Ishikawa (cell line): Measurements from ENCODE around the gene GRIP2.

ENCODE experiments used
- CEBPB ChIP-seq: IDR thresholded peaks from 2 replicates; pipeline ENCODE4 v1.6.1; 2012
- CREB1 ChIP-seq: IDR thresholded peaks from 2 replicates; pipeline ENCODE4 v1.6.1; 2012; ENCODE audit warnings: low read depth
- EGR1 ChIP-seq: IDR thresholded peaks from 2 replicates; pipeline ENCODE4 v1.6.1; 2012
- EP300 ChIP-seq: IDR thresholded peaks from 2 replicates; pipeline ENCODE4 v1.6.1; 2012; ENCODE audit warnings: borderline replicate concordance
- FOXM1 ChIP-seq: IDR thresholded peaks from 2 replicates; pipeline ENCODE4 v1.6.1; 2012; ENCODE audit warnings: low read depth, borderline replicate concordance
- NFIC ChIP-seq: IDR thresholded peaks from 2 replicates; pipeline ENCODE4 v1.6.1; 2012
- RAD21 ChIP-seq: IDR thresholded peaks from 2 replicates; pipeline ENCODE4 v1.6.1; 2012; ENCODE audit warnings: low read depth
- TAF1 ChIP-seq: IDR thresholded peaks from 2 replicates; pipeline ENCODE4 v1.6.1; 2012; ENCODE audit warnings: low read depth, mild to moderate bottlenecking
- TCF12 ChIP-seq: IDR thresholded peaks from 2 replicates; pipeline ENCODE4 v1.6.1; 2012; ENCODE audit warnings: low read depth
- TEAD4 ChIP-seq: IDR thresholded peaks from 2 replicates; pipeline ENCODE4 v1.6.1; 2012
- ZBTB7A ChIP-seq: IDR thresholded peaks from 2 replicates; pipeline ENCODE4 v1.6.1; 2012; ENCODE audit warnings: low read depth
- TF ChIP-seq, protein P1 (sequence below): IDR thresholded peaks from 2 replicates; pipeline ENCODE4 v1.6.1; 2012; ENCODE audit warnings: low read depth, mild to moderate bottlenecking
- TF ChIP-seq, protein P2 (sequence below): IDR thresholded peaks from 2 replicates; pipeline ENCODE4 v1.6.1; 2012
- TF ChIP-seq, protein P3 (sequence below): IDR thresholded peaks from 2 replicates; pipeline ENCODE4 v1.6.1; 2012

GRIP2 gene

DNA sequence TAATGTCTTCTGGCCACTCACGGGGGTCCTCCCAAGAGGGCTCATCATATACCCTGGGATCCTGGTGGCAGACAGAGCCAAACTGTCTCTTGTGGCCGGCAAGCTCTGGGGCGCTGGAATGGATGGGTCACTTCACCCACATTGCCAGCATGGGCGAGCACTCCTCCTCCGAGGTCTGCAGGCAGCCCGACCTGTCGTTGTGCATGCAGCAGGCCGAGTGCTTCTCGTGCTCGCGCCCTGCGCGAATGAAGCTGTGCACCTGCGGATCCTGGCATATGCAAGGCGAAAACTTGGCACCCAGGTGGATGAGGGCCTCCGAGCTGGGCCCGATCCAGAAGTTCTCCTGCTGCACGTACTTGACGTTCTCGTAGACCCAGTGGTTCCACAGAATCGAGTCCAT is 33.6 kb upstream of the GRIP2 start:
- TF ChIP-seq EP300 (no peak), ZBTB7A (no peak), TCF12 (no peak), EGR1 (no peak), FOXM1 (no peak), NFIC (no peak), CEBPB (no peak), TEAD4 (no peak)

DNA sequence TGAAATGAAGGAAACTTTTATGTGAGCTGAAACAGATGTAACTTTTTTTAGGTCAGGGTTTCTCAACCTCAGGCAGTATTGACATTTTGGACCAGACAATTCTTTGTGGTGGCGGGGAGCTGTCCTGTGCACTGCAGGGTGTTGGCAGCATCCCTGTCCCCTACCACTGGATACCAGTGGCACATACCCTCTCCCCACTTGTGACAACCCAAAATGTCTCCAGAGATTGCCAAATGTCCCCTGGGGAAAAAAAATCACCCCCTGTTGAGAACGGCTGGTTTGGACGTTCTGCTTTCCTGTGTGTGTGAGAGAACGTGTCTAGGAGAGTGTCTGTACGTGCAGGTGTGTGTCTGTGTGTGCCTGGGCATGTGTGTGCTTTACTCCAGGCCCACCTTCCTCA is 30.7 kb upstream of the GRIP2 start:
- TF ChIP-seq, protein P1, sequence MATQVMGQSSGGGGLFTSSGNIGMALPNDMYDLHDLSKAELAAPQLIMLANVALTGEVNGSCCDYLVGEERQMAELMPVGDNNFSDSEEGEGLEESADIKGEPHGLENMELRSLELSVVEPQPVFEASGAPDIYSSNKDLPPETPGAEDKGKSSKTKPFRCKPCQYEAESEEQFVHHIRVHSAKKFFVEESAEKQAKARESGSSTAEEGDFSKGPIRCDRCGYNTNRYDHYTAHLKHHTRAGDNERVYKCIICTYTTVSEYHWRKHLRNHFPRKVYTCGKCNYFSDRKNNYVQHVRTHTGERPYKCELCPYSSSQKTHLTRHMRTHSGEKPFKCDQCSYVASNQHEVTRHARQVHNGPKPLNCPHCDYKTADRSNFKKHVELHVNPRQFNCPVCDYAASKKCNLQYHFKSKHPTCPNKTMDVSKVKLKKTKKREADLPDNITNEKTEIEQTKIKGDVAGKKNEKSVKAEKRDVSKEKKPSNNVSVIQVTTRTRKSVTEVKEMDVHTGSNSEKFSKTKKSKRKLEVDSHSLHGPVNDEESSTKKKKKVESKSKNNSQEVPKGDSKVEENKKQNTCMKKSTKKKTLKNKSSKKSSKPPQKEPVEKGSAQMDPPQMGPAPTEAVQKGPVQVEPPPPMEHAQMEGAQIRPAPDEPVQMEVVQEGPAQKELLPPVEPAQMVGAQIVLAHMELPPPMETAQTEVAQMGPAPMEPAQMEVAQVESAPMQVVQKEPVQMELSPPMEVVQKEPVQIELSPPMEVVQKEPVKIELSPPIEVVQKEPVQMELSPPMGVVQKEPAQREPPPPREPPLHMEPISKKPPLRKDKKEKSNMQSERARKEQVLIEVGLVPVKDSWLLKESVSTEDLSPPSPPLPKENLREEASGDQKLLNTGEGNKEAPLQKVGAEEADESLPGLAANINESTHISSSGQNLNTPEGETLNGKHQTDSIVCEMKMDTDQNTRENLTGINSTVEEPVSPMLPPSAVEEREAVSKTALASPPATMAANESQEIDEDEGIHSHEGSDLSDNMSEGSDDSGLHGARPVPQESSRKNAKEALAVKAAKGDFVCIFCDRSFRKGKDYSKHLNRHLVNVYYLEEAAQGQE, result no peak
- TF ChIP-seq, protein P2, sequence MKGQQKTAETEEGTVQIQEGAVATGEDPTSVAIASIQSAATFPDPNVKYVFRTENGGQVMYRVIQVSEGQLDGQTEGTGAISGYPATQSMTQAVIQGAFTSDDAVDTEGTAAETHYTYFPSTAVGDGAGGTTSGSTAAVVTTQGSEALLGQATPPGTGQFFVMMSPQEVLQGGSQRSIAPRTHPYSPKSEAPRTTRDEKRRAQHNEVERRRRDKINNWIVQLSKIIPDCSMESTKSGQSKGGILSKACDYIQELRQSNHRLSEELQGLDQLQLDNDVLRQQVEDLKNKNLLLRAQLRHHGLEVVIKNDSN, result no peak
- TF ChIP-seq FOXM1 (no peak), EP300 (no peak), TCF12 (no peak), TAF1 (no peak), CREB1 (no peak), EGR1 (no peak), NFIC (no peak), TEAD4 (no peak), ZBTB7A (no peak), RAD21 (no peak)
- TF ChIP-seq, protein P3, sequence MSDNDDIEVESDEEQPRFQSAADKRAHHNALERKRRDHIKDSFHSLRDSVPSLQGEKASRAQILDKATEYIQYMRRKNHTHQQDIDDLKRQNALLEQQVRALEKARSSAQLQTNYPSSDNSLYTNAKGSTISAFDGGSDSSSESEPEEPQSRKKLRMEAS, result no peak

DNA sequence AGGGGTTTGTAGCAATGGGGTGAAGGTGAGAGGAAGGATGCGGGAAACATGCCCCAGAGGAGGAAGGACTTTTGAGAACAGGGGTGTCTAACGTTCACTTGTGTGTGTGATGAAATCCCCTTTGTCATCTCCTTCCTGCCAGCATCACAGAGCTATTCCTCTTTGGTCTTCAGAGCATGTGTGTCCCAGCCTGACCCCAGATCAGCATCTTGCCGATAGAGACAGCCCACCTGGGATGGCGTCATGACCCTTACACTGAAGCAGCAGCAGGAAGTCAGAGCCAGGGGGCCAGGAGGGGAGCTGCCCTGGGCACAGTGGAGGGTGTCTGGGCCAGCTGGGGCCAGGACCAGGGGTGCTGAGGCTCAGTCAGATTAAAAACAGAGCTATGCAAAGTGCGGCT is 29.9 kb upstream of the GRIP2 start:
- TF ChIP-seq ZBTB7A (no peak), EP300 (no peak), RAD21 (no peak)

DNA sequence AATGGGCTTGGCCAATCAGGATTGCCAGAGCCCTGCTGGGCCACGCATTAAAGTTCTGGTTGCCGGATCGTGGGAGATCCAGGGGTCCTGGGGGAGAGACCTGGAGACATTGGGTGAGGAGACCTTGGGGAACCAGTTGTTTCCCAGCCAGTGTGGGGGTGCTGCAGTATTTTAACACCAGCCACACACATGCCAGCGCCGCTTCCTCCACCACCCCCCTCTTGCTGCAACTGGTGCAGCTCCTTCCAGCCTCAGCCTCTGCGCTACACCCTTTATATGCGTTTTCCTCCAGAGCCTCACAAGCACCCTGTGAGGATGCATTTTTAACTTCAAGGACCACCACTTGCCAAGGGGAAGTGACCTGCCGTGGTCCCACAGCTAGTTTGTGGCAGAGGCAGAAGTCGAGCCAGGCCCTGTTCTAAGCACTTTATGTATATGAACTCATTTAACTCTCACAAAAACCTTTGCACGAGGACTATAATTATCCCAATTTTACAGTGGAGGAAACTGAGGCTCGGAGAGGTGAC is 29.4 kb upstream of the GRIP2 start:
- TF ChIP-seq, protein P3, result no peak
- no peak for TF ChIP-seq EP300

DNA sequence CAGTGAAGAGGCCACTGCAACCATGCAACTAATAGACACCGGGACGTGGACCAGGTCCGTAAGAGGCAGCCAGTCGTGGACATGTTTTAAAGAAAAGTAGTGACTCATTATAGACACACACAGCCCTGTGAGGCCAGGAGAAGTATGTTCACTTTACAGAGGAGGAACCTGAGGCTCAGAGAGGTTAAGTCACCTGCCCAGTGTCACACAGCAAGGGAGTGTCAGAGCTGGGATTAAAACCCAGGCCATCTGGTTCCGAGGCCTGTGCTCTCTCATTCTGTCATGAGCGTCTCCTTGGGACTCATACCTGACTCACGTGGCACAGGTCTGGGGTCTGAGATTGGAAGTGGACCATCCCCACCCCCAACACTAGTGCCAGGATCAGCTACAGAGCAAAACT is 28.1 kb upstream of the GRIP2 start:
- TF ChIP-seq CREB1 (no peak), TCF12 (no peak)
- TF ChIP-seq, protein P1, result no peak

DNA sequence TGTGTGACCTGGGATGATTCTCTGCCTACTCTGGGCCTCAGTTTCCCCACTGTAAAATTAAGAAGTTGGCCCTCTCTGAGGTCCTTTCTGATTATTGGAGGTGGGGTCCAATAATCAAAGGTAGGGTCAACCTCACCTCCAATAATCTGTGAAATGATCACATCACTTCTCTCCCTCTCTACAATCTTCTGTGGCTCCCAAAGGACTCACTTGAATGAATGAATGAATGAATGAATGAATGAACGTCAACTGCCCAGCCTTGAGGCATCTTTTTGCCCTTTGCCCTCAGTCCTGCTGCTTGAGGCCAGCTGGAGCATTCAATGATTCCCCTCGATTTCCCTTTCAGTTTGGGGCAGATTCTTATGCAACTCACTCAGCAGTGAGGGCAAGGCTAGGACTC is 26.7 kb upstream of the GRIP2 start:
- no peak for TF ChIP-seq CREB1
- no peak for TF ChIP-seq ZBTB7A
- TF ChIP-seq, protein P1, result no peak
- TF ChIP-seq NFIC, result no peak
- TF ChIP-seq EP300, result no peak
- no peak for TF ChIP-seq TAF1
- TF ChIP-seq CEBPB, result no peak
- TF ChIP-seq, protein P2, result no peak
- TF ChIP-seq, protein P3, result no peak
- no peak for TF ChIP-seq EGR1
- TF ChIP-seq TCF12, result no peak
- TF ChIP-seq TEAD4, result no peak
- TF ChIP-seq RAD21, result no peak
